ENCODE results near the gene SLC35A5.

Gene SLC35A5

DNA sequence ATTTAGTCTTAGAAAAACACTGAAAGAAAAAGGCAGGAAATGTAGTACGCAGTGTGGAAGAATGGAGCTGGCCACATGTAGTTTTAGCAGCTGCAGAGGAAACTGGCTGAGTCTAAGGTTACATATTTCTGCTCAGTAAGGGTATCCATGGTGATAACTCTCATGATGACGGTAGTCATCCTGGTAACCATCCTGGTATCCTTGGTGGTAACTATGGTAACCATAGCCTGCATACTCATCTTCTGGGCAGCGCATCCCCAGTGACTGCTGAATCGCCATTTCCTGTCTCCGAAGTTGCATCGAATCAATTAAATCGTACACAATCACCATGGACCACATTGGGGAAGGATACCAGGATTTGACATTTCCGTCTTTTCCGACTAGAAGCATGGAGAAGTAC, 43.4 kb downstream of the SLC35A5 start:
- H3K27ac ChIP-seq (ENCODE audit: low read depth, low read length): no peak overlapping the region
- H3K9me2 ChIP-seq (replicated peaks; ENCODE audit: control insufficient read depth, low read length): no peaks in the 10 kb centered on the region
- no peaks in the 10 kb centered on the region for H3K36me3 ChIP-seq (ENCODE audit: control insufficient read depth, low read length)
- H3K9me3 ChIP-seq (ENCODE audit: control insufficient read depth, insufficient read depth, low read length): no peaks in the 10 kb centered on the region
- H3K4me1 ChIP-seq (ENCODE audit: control insufficient read depth, low read length): no peaks in the 10 kb centered on the region
- peaks cover 3% of the 10 kb centered on the region; the same call in 1 of the 2 replicates for H3K27me3 ChIP-seq (ENCODE audit: control insufficient read depth, low read length)
- no peak overlapping the region for H3K4me2 ChIP-seq (ENCODE audit: low read length)
- H3K79me2 ChIP-seq (ENCODE audit: control insufficient read depth, low read length): no peaks in the 10 kb centered on the region
- H3F3A ChIP-seq (ENCODE audit: control insufficient read depth, insufficient read depth): no peaks in the 10 kb centered on the region
- TF ChIP-seq, protein P1, sequence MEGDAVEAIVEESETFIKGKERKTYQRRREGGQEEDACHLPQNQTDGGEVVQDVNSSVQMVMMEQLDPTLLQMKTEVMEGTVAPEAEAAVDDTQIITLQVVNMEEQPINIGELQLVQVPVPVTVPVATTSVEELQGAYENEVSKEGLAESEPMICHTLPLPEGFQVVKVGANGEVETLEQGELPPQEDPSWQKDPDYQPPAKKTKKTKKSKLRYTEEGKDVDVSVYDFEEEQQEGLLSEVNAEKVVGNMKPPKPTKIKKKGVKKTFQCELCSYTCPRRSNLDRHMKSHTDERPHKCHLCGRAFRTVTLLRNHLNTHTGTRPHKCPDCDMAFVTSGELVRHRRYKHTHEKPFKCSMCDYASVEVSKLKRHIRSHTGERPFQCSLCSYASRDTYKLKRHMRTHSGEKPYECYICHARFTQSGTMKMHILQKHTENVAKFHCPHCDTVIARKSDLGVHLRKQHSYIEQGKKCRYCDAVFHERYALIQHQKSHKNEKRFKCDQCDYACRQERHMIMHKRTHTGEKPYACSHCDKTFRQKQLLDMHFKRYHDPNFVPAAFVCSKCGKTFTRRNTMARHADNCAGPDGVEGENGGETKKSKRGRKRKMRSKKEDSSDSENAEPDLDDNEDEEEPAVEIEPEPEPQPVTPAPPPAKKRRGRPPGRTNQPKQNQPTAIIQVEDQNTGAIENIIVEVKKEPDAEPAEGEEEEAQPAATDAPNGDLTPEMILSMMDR (IDR thresholded peaks at IDR 0.05; ENCODE audit: low read depth, low read length, poor library complexity, severe bottlenecking): no peak
- TF ChIP-seq EZH2phosphoT487 (IDR thresholded peaks at IDR 0.05; ENCODE audit: borderline replicate concordance, low read length): no peak
- H3K4me3 ChIP-seq (ENCODE audit: low read length): no peak overlapping the region
- no peaks in the 10 kb centered on the region for H4K20me1 ChIP-seq (ENCODE audit: control insufficient read depth, insufficient read depth, low read depth, low read length)

DNA sequence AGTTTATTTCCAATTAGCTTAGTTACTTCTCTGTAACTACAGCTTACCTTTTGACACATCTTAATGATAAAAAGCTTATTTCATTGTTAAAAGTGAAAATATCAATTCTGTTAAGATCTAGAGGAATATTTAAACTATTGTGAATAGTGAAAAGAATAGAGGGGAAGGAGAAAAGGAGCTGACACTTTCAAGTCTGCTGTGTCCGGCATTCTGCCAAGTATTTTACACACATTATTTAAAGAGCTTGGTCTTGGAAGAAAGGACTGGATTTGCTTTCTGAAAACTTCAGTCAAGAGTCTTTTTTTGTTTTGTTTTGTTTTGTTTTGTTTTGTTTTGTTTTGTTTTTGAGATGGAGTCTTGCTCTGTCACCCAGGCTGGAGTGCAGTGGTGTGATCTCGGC, 44.3 kb downstream of the SLC35A5 start:
- no peaks in the 10 kb centered on the region for H3K79me2 ChIP-seq (ENCODE audit: control insufficient read depth, low read length)
- H3K9me2 ChIP-seq (replicated peaks; ENCODE audit: control insufficient read depth, low read length): no peaks in the 10 kb centered on the region
- H4K20me1 ChIP-seq (ENCODE audit: control insufficient read depth, insufficient read depth, low read depth, low read length): no peaks in the 10 kb centered on the region
- peaks cover 3% of the 10 kb centered on the region; the same call in 1 of the 2 replicates for H3K27me3 ChIP-seq (ENCODE audit: control insufficient read depth, low read length)
- no peaks in the 10 kb centered on the region for H3F3A ChIP-seq (ENCODE audit: control insufficient read depth, insufficient read depth)
- H3K4me1 ChIP-seq (ENCODE audit: control insufficient read depth, low read length): no peaks in the 10 kb centered on the region
- H3K36me3 ChIP-seq (ENCODE audit: control insufficient read depth, low read length): no peaks in the 10 kb centered on the region
- H3K4me3 ChIP-seq (ENCODE audit: low read length): no peak overlapping the region
- no peak overlapping the region for H3K27ac ChIP-seq (ENCODE audit: low read depth, low read length)
- TF ChIP-seq, protein P1 (IDR thresholded peaks at IDR 0.05; ENCODE audit: low read depth, low read length, poor library complexity, severe bottlenecking): no peak
- H3K9me3 ChIP-seq (ENCODE audit: control insufficient read depth, insufficient read depth, low read length): no peaks in the 10 kb centered on the region
- H3K4me2 ChIP-seq (ENCODE audit: low read length): no peak overlapping the region

DNA sequence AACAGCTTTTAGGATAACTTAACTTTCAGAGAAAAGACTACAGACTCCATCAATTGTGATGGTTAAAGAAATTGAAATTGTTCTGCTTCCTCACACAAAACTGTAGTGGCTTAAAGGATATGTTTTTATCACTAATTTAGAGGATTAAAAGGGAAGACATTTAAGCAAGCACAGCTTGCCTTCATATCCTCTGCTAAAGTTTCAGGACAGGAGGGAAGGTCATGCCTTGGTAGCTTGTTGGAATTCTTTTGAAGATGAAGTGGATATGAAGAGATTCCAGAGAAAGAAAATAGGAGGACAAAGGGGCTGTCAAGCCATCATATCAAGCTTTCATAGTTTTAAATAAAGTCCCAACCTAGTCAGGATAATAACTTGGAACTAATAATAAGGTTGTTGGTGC, 46.0 kb downstream of the SLC35A5 start:
- Histone ChIP-seq H3K36me3 (ENCODE audit: control insufficient read depth, low read length) (no peaks in the 10 kb centered on the region), H3F3A (ENCODE audit: control insufficient read depth, insufficient read depth) (no peaks in the 10 kb centered on the region), H3K27ac (ENCODE audit: low read depth, low read length) (no peak overlapping the region), H3K79me2 (ENCODE audit: control insufficient read depth, low read length) (no peaks in the 10 kb centered on the region), H4K20me1 (ENCODE audit: control insufficient read depth, insufficient read depth, low read depth, low read length) (no peaks in the 10 kb centered on the region), H3K27me3 (ENCODE audit: control insufficient read depth, low read length) (peaks cover 3% of the 10 kb centered on the region; the same call in 1 of the 2 replicates), H3K4me3 (ENCODE audit: low read length) (no peak overlapping the region), H3K4me1 (ENCODE audit: control insufficient read depth, low read length) (no peaks in the 10 kb centered on the region), H3K9me2 (replicated peaks; ENCODE audit: control insufficient read depth, low read length) (no peaks in the 10 kb centered on the region), H3K4me2 (ENCODE audit: low read length) (no peak overlapping the region), H3K9me3 (ENCODE audit: control insufficient read depth, insufficient read depth, low read length) (no peaks in the 10 kb centered on the region)
- TF ChIP-seq, protein P1 (IDR thresholded peaks at IDR 0.05; ENCODE audit: low read depth, low read length, poor library complexity, severe bottlenecking): no peak
- no peak for TF ChIP-seq EZH2phosphoT487 (IDR thresholded peaks at IDR 0.05; ENCODE audit: borderline replicate concordance, low read length)

DNA sequence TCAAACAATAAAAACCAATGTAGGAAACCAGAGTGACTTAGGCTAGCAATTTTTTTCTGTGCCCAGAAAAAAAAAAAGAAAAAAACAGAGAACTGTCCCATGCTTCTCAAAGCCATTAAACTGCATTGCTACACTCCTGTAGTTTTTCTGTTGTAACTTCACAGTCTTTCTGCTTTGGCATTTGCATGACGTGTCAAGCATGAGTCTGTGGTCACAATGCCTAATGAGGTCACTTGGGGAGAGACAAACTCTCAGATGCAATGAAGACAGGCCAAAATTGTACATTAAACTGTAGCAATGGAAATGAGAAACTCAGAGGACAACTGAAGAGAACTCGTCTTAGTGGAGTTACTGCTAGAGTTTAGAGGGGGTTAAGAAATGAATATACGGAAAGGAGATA, 48.3 kb downstream of the SLC35A5 start:
- Histone ChIP-seq H3K4me2 (ENCODE audit: low read length) (no peak overlapping the region), H3K36me3 (ENCODE audit: control insufficient read depth, low read length) (no peaks in the 10 kb centered on the region), H3K27me3 (ENCODE audit: control insufficient read depth, low read length) (peaks cover 3% of the 10 kb centered on the region; the same call in 1 of the 2 replicates), H4K20me1 (ENCODE audit: control insufficient read depth, insufficient read depth, low read depth, low read length) (no peaks in the 10 kb centered on the region), H3K27ac (ENCODE audit: low read depth, low read length) (no peak overlapping the region), H3K9me3 (ENCODE audit: control insufficient read depth, insufficient read depth, low read length) (no peaks in the 10 kb centered on the region), H3K9me2 (replicated peaks; ENCODE audit: control insufficient read depth, low read length) (no peaks in the 10 kb centered on the region), H3K4me3 (ENCODE audit: low read length) (no peak overlapping the region), H3K79me2 (ENCODE audit: control insufficient read depth, low read length) (no peaks in the 10 kb centered on the region), H3K4me1 (ENCODE audit: control insufficient read depth, low read length) (no peaks in the 10 kb centered on the region), H3F3A (ENCODE audit: control insufficient read depth, insufficient read depth) (no peaks in the 10 kb centered on the region)
- TF ChIP-seq, protein P1 (IDR thresholded peaks at IDR 0.05; ENCODE audit: low read depth, low read length, poor library complexity, severe bottlenecking): no peak
- TF ChIP-seq EZH2phosphoT487 (IDR thresholded peaks at IDR 0.05; ENCODE audit: borderline replicate concordance, low read length): no peak
